Osteocyte (in vitro differentiated cells): Measurements from ENCODE around the gene C12orf56. TPM values are rescaled to one million over a fixed set of nuclear protein-coding genes. Genes with fewer than 3 reads are reported as not detected.
"Not testable (repeated sequence)": the region's sequence is repeated elsewhere in the genome, so short reads cannot be mapped to it uniquely, and the experiment has no call there.

ENCODE experiments used
- DNase-seq: peaks from one replicate; pipeline ENCODE4 v3.0.0; 2021; ENCODE audit warnings: mixed read lengths; ENCODE audit not compliant: unreplicated experiment; ENCODE audit errors: extremely low spot score
- H3K27ac Mint-ChIP-seq: one replicate; pipeline ENCODE4 v1.8.0; 2021; ENCODE audit warnings: mild to moderate bottlenecking, mixed read lengths; ENCODE audit not compliant: unreplicated experiment
- H3K27me3 Mint-ChIP-seq: one replicate; pipeline ENCODE4 v1.8.0; 2021; ENCODE audit warnings: mixed read lengths; ENCODE audit not compliant: unreplicated experiment
- H3K36me3 Mint-ChIP-seq: one replicate; pipeline ENCODE4 v1.8.0; 2021; ENCODE audit warnings: mixed read lengths; ENCODE audit not compliant: unreplicated experiment
- H3K4me1 Mint-ChIP-seq: one replicate; pipeline ENCODE4 v1.8.0; 2021; ENCODE audit warnings: mixed read lengths; ENCODE audit not compliant: unreplicated experiment
- H3K4me3 Mint-ChIP-seq: one replicate; pipeline ENCODE4 v1.8.0; 2021; ENCODE audit warnings: mild to moderate bottlenecking, moderate library complexity, mixed read lengths; ENCODE audit not compliant: unreplicated experiment
- H3K9me3 Mint-ChIP-seq: one replicate; pipeline ENCODE4 v1.8.0; 2021; ENCODE audit warnings: mixed read lengths; ENCODE audit not compliant: unreplicated experiment
- total RNA-seq: library from RNA; stranded (reverse); gene quantifications from 2 replicates; pipeline ENCODE4 v1.2.1, GENCODE V29; 2021
- TF ChIP-seq, protein P1 (sequence below): fragments of 200-600 bp; sonication (generic); IDR thresholded peaks from 2 replicates; pipeline ENCODE4 v1.5.0; 2021; ENCODE audit warnings: antibody characterized with exemption, mild to moderate bottlenecking, moderate library complexity

Gene C12orf56
- total RNA-seq, 1 donor from 2014 or later, result 0.78 TPM

DNA sequence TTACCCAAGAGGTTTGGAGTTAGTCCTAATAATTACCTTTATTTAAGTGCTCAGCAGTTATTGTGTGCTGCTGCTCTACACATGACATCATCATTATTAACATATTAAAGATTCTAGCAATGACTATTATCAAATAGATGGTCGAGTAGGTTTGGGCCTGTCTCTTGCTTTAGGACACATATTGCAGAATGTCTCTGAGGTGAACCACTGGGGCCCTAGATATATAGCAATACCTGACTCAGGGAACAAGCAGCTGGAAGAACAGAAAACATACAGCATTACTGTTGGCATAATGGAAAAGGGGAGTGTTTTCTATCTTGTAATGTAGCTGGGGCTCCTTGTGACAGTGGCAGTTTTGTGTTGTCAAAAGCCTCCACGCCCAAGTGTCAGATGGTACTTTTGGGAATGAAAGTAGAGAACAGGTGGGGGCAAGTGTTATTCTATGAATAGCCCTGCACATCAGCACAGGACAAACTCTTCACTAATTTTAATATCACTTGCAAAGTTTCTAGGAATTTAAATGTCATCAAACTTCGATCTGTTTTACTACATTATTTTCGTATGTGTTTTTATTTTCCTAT lies 54.6 kb downstream of the C12orf56 start:
- no peak overlapping the region for H3K27ac Mint-ChIP-seq
- DNase-seq, result no peak
- H3K36me3 Mint-ChIP-seq, result no peaks in the 10 kb centered on the region
- TF ChIP-seq, protein P1, sequence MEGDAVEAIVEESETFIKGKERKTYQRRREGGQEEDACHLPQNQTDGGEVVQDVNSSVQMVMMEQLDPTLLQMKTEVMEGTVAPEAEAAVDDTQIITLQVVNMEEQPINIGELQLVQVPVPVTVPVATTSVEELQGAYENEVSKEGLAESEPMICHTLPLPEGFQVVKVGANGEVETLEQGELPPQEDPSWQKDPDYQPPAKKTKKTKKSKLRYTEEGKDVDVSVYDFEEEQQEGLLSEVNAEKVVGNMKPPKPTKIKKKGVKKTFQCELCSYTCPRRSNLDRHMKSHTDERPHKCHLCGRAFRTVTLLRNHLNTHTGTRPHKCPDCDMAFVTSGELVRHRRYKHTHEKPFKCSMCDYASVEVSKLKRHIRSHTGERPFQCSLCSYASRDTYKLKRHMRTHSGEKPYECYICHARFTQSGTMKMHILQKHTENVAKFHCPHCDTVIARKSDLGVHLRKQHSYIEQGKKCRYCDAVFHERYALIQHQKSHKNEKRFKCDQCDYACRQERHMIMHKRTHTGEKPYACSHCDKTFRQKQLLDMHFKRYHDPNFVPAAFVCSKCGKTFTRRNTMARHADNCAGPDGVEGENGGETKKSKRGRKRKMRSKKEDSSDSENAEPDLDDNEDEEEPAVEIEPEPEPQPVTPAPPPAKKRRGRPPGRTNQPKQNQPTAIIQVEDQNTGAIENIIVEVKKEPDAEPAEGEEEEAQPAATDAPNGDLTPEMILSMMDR, result no peak
- peaks cover 8% of the 10 kb centered on the region for H3K9me3 Mint-ChIP-seq
- peaks cover 18% of the 10 kb centered on the region for H3K27me3 Mint-ChIP-seq
- H3K4me3 Mint-ChIP-seq, result no peak overlapping the region
- no peaks in the 10 kb centered on the region for H3K4me1 Mint-ChIP-seq

DNA sequence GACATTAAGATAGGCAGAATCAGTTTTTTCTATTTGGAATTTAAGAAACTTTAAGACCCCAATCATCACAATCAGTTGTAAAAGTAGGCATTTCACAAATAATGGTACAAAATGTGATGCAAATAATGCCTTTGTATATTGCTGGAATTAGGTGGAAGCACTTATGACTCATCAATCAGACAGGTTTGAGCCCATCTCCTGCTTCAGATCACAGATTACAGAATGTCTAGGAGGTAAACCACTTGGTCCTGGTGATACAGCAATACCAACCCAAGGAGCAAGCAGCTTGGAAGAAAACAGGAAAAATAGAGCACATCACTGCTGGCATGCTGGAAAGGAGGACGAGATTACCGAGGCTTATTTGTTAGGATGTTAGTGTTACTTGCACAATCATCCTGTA lies 57.6 kb downstream of the C12orf56 start:
- TF ChIP-seq, protein P1, result no peak
- H3K9me3 Mint-ChIP-seq, result no peaks in the 10 kb centered on the region
- no peak overlapping the region for H3K4me3 Mint-ChIP-seq
- no peak overlapping the region for H3K27ac Mint-ChIP-seq
- DNase-seq, result no peak
- no peaks in the 10 kb centered on the region for H3K36me3 Mint-ChIP-seq
- peaks cover 10% of the 10 kb centered on the region for H3K27me3 Mint-ChIP-seq
- no peaks in the 10 kb centered on the region for H3K4me1 Mint-ChIP-seq

DNA sequence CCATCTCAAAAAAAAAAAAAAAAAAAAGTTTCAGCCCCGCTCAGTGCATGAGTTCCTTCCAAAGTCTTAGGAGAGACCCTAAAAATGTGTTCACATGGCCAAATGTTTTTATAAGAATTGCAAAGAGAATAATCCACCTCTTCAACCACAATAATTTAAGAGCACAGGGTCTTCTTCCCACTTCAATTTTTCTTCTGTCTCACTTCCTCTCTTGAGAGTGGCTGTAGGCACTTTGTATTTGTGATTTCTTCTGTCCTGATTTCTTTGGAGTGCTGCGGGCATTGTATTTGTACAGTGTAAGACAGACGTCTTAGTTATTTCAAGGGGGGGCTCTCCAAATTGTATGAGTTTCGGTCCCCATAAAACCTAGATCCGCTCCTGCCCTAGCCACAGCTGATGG lies 58.3 kb downstream of the C12orf56 start:
- Mint-ChIP-seq H3K9me3 (no peaks in the 10 kb centered on the region), H3K27ac (no peak overlapping the region), H3K4me1 (no peaks in the 10 kb centered on the region), H3K27me3 (peaks cover 10% of the 10 kb centered on the region), H3K4me3 (no peak overlapping the region), H3K36me3 (no peaks in the 10 kb centered on the region)
- TF ChIP-seq, protein P1, result no peak
- no peak for DNase-seq

DNA sequence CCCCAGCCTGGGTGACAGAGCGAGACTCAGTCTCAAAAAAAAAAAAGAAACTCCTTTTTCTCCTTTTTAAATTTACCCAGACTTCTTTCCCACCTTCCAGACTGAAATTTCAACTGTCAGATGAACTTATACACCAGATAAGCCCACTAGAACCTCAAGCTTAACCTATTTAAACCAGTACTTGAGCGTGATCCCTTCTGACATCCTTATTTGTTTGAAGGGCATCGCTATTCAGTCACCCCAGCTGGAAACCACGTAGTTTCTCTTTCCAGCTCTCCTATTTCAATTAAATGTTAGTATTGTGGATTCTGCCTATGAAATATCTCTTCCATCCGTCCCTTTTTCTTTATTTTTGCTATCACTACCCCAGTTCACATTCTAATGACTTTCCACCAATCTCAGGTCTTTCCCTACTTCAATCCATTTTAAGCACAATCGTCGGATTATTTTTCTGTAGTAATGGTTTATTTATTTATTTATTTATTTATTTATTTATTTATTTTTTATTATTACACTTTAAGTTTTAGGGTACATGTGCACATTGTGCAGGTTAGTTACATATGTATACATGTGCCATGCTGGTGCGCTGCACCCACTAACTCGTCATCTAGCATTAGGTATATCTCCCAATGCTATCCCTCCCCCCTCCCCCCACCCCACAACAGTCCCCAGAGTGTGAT lies 61.4 kb downstream of the C12orf56 start:
- not testable (repeated sequence) for H3K27me3 Mint-ChIP-seq, H3K9me3 Mint-ChIP-seq, DNase-seq, H3K27ac Mint-ChIP-seq, H3K36me3 Mint-ChIP-seq, H3K4me3 Mint-ChIP-seq, H3K4me1 Mint-ChIP-seq

DNA sequence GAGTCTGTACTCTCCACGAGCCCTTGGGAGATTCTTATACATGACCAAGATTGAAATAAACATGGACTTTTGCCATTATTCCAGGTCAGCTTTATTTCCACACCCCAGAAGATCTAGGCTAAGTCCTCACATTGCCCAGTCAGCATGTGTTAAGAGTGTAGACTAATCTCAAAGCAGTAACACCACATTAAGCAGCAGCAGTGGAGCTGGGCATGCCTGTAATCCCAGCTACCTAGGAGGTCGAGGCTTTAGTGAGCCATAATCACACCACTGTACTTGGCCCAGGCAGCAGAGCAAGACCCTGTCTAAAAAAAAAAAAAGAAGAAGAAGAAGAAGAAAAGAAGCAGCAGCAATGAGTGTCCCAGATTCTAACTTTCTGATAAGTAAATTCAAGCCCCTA lies 65.5 kb downstream of the C12orf56 start:
- H3K36me3 Mint-ChIP-seq, result no peaks in the 10 kb centered on the region
- no peak overlapping the region for H3K4me3 Mint-ChIP-seq
- H3K27me3 Mint-ChIP-seq, result no peaks in the 10 kb centered on the region
- TF ChIP-seq, protein P1, result no peak
- peaks cover 3% of the 10 kb centered on the region for H3K9me3 Mint-ChIP-seq
- DNase-seq, result no peak
- H3K27ac Mint-ChIP-seq, result no peak overlapping the region
- H3K4me1 Mint-ChIP-seq, result peaks cover 11% of the 10 kb centered on the region
